Measurements from ENCODE around the gene KCNT1.

- TF ChIP-seq CTCF (IDR thresholded peaks at IDR 0.05) (no peak), POLR2A (IDR thresholded peaks at IDR 0.05) (no peak)
Observed at GRCh38 chr9:135810806-135811575, 109.0 kb downstream of the KCNT1 start.

Measured in thyroid gland (tissue), 4 donors.